T-helper 17 cell (primary cell): ENCODE measurements around the gene MLXIP. TPM values are rescaled to one million over a fixed set of nuclear protein-coding genes. Genes with fewer than 3 reads are reported as not detected.

Source experiments
- ATAC-seq: fragments of 150-1000 bp; cut with Tn5 transposase; 2 replicates; pipeline ENCODE4 v1.10.0; 2021; ENCODE audit warnings: mild to moderate bottlenecking, moderate library complexity
- DNase-seq, 3 donors: peaks; one replicate each; pipeline versions ENCODE4 v3.0.0 to v3.0.0-alpha.2; 2020 to 2021
- H3K9me3 ChIP-seq: one replicate; pipeline ENCODE4 v1.7.0; 2013; ENCODE audit warnings: low read length, mild to moderate bottlenecking; ENCODE audit not compliant: control insufficient read depth, poor library complexity, severe bottlenecking
- H3K27ac Mint-ChIP-seq: one replicate; pipeline ENCODE4 v1.8.0; 2022; ENCODE audit warnings: mild to moderate bottlenecking, moderate library complexity, mixed read lengths
- H3K27me3 Mint-ChIP-seq: one replicate; pipeline ENCODE4 v1.8.0; 2022; ENCODE audit warnings: mixed read lengths
- H3K36me3 Mint-ChIP-seq: one replicate; pipeline ENCODE4 v1.8.0; 2022; ENCODE audit warnings: low read depth, mixed read lengths
- H3K4me1 Mint-ChIP-seq: one replicate; pipeline ENCODE4 v1.8.0; 2022; ENCODE audit warnings: mild to moderate bottlenecking, mixed read lengths
- H3K4me3 Mint-ChIP-seq: one replicate; pipeline ENCODE4 v1.8.0; 2022; ENCODE audit warnings: mild to moderate bottlenecking, moderate library complexity, mixed read lengths
- total RNA-seq, 4 donors: library from RNA in 2 of 4; stranded (reverse) in 2 of 4; gene quantifications; one replicate each; pipeline ENCODE4 v1.2.3 and lab custom pipeline; 2022 to 2026

The MLXIP gene
- total RNA-seq, 2 donors from 2014 or later = 83.4 to 86.0 TPM

DNA sequence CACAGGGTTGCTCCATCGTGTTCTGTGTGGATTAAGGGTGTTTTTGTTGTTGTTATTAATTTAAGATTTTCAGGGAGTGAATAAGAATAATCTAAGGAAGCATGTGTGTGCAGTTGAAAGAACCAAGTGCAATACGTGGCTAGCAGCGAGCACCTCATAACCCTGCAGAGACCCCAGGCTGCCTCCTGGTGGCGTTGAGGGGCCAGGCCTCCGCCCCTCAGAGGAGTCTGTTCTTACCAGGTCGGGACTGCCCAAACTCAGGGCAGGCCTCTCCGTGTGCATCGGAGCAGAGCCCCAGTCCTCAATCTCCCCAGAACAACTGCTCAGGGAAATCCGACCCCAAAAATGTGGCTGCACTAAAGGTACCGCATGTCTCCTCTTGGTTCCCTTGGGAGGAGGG lies 58.7 kb downstream of the MLXIP start:
- Mint-ChIP-seq H3K36me3 (peaks cover 4% of the 10 kb centered on the region), H3K27me3 (no peaks in the 10 kb centered on the region), H3K27ac (peak overlapping the region; percentile 61), H3K4me1 (no peaks in the 10 kb centered on the region), H3K4me3 (no peak overlapping the region)
- no peaks in the 10 kb centered on the region for H3K9me3 ChIP-seq
- DNase-seq (no peak), ATAC-seq (no peak)

GRCh38 chr12:122137681-122138080 lies 59.1 kb downstream of the MLXIP start:
- H3K27ac Mint-ChIP-seq = peak overlapping the region; percentile 61
- peak; percentile 39 for ATAC-seq

DNA sequence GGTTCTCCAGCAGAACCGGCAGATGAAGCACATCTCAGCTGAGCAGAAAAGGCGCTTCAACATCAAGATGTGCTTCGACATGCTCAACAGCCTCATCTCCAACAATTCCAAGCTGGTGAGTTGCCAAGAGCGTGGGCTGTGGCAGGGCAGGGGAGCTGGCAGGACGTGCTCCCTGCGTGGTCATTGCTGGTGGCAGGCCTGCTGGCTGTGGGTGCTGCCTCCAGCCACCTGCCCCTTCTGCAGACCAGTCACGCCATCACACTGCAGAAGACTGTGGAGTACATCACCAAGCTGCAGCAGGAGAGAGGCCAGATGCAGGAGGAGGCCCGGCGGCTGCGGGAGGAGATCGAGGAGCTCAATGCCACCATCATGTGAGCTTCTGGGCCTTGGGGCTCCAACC lies 59.6 kb downstream of the MLXIP start:
- ATAC-seq = no peak
- no peaks in the 10 kb centered on the region for H3K9me3 ChIP-seq
- Mint-ChIP-seq H3K4me1 (no peaks in the 10 kb centered on the region), H3K36me3 (peaks cover 4% of the 10 kb centered on the region), H3K27ac (no peak overlapping the region), H3K27me3 (no peaks in the 10 kb centered on the region), H3K4me3 (no peak overlapping the region)
- DNase-seq = no peak

More at GRCh38 chr12:122137681-122138080, 59.1 kb downstream of the MLXIP start:
- H3K4me1 Mint-ChIP-seq = no peaks in the 10 kb centered on the region
- peaks cover 4% of the 10 kb centered on the region for H3K36me3 Mint-ChIP-seq
- no peaks in the 10 kb centered on the region for H3K27me3 Mint-ChIP-seq
- no peak for DNase-seq
- no peaks in the 10 kb centered on the region for H3K9me3 ChIP-seq
- no peak overlapping the region for H3K4me3 Mint-ChIP-seq

GRCh38 chr12:122138616-122139015 lies 60.1 kb downstream of the MLXIP start:
- Mint-ChIP-seq H3K4me1 (no peaks in the 10 kb centered on the region), H3K36me3 (peaks cover 4% of the 10 kb centered on the region)

DNA sequence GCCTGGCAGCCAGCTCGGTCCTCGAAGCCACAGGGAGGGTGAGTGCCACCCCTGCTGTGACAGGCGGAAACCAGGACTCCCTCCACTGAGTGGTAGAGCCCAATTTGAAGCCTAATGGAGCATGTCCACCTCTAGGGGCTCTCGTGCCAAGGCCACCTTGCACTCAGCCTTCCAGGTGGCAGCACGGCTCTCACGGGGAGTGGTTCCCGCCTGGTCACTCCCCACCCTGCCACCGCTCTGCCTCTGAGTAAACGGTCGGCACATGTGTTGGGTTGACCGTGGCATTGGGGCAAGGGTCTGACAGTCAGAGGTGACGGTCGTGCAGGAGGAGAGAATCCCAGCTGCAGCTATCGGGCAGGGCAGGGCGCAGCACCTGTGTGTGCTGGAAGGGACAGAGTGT lies 60.7 kb downstream of the MLXIP start:
- no peaks in the 10 kb centered on the region for H3K9me3 ChIP-seq
- Mint-ChIP-seq H3K27ac (no peak overlapping the region), H3K4me1 (no peaks in the 10 kb centered on the region), H3K27me3 (no peaks in the 10 kb centered on the region), H3K4me3 (no peak overlapping the region), H3K36me3 (no peaks in the 10 kb centered on the region)
- DNase-seq (no peak), ATAC-seq (no peak)

More at GRCh38 chr12:122138616-122139015, 60.1 kb downstream of the MLXIP start:
- DNase-seq (no peak), ATAC-seq (no peak)
- H3K27me3 Mint-ChIP-seq = no peaks in the 10 kb centered on the region
- H3K27ac Mint-ChIP-seq = no peak overlapping the region
- no peaks in the 10 kb centered on the region for H3K9me3 ChIP-seq
- no peak overlapping the region for H3K4me3 Mint-ChIP-seq

DNA sequence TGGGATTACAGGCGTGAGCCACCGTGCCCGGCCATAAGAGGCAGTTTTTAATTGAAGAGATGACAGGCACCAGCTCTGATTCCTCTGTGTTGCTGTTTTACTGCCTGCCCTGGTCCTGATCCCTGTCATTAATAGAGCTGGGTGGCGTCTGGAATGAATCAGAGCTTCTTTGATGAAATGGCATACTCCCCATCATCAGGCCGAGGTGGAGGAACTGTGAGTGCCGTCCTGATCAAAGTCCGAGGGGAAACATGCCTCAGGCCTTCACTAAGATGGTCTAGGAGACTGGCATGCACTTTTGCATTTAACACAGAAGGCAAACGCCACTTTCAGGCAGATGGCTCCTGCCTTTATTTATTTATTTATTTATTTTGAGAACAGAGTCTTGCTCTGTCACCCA lies 61.4 kb downstream of the MLXIP start:
- Mint-ChIP-seq H3K4me3 (no peak overlapping the region), H3K27me3 (no peaks in the 10 kb centered on the region), H3K4me1 (no peaks in the 10 kb centered on the region), H3K36me3 (no peaks in the 10 kb centered on the region), H3K27ac (no peak overlapping the region)
- no peaks in the 10 kb centered on the region for H3K9me3 ChIP-seq
- no peak for DNase-seq
- ATAC-seq = no peak

- no peak for ATAC-seq
- Mint-ChIP-seq H3K27me3 (no peaks in the 10 kb centered on the region), H3K27ac (no peak overlapping the region), H3K4me3 (no peak overlapping the region), H3K36me3 (no peaks in the 10 kb centered on the region), H3K4me1 (no peaks in the 10 kb centered on the region)
- no peak for DNase-seq
- H3K9me3 ChIP-seq = no peaks in the 10 kb centered on the region
Observed at GRCh38 chr12:122140467-122141257, 62.1 kb downstream of the MLXIP start.

- H3K4me1 Mint-ChIP-seq = no peaks in the 10 kb centered on the region
- H3K4me3 Mint-ChIP-seq = no peak overlapping the region
- H3K9me3 ChIP-seq = no peaks in the 10 kb centered on the region
- H3K27ac Mint-ChIP-seq = no peak overlapping the region
- H3K36me3 Mint-ChIP-seq = no peaks in the 10 kb centered on the region
- ATAC-seq (no peak), DNase-seq (no peak)
- H3K27me3 Mint-ChIP-seq = no peaks in the 10 kb centered on the region
Observed at GRCh38 chr12:122141911-122142725, 63.6 kb downstream of the MLXIP start.

DNA sequence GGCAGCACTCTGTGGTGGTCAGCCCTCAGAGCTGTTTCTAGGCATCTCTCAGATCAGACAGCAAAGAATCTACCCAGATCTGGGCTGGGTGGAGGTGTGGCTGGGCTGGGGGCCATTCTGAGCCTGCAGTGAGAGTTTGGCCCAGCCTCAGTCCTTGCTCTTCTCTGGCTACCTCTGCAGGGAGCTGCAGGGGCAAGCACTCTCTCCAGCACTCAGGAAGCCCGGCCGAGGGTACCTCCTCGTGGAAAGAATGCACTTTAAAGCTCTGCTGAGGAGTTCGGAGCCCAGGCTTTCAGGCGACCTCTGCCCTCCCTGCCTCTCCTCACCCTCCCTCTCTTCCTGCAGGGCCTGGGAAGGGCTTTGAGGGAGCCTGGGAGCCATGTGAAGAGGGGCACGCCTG lies 64.3 kb downstream of the MLXIP start:
- no peaks in the 10 kb centered on the region for H3K4me1 Mint-ChIP-seq
- H3K9me3 ChIP-seq = no peaks in the 10 kb centered on the region
- no peaks in the 10 kb centered on the region for H3K36me3 Mint-ChIP-seq
- DNase-seq (no peak), ATAC-seq (no peak)
- H3K4me3 Mint-ChIP-seq = no peak overlapping the region
- H3K27ac Mint-ChIP-seq = no peak overlapping the region
- H3K27me3 Mint-ChIP-seq = no peaks in the 10 kb centered on the region

DNA sequence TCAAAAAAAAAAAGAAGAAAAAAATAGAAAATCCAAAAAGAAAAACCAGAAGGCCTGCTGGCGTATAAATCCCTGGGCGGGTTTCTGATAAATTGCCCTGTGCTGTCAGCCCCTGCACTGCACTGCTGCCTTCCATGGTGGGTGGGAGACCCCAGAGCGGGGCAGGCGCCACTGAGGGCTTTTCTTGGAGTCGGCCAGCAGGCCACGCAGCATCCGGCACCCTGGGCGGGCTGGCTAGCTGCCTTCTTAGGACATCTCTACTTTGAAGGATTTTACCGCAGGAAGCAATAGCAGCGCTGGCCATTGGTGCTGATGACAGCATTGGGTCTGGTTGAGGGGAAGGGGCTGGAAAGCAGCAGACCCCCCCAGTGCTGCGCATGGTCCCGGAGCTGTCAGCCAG lies 66.3 kb downstream of the MLXIP start:
- H3K4me3 Mint-ChIP-seq = no peak overlapping the region
- peaks cover 3% of the 10 kb centered on the region for H3K4me1 Mint-ChIP-seq
- peaks cover 5% of the 10 kb centered on the region for H3K27me3 Mint-ChIP-seq
- no peak for ATAC-seq
- H3K27ac Mint-ChIP-seq = no peak overlapping the region
- no peaks in the 10 kb centered on the region for H3K9me3 ChIP-seq
- no peaks in the 10 kb centered on the region for H3K36me3 Mint-ChIP-seq
- no peak for DNase-seq

DNA sequence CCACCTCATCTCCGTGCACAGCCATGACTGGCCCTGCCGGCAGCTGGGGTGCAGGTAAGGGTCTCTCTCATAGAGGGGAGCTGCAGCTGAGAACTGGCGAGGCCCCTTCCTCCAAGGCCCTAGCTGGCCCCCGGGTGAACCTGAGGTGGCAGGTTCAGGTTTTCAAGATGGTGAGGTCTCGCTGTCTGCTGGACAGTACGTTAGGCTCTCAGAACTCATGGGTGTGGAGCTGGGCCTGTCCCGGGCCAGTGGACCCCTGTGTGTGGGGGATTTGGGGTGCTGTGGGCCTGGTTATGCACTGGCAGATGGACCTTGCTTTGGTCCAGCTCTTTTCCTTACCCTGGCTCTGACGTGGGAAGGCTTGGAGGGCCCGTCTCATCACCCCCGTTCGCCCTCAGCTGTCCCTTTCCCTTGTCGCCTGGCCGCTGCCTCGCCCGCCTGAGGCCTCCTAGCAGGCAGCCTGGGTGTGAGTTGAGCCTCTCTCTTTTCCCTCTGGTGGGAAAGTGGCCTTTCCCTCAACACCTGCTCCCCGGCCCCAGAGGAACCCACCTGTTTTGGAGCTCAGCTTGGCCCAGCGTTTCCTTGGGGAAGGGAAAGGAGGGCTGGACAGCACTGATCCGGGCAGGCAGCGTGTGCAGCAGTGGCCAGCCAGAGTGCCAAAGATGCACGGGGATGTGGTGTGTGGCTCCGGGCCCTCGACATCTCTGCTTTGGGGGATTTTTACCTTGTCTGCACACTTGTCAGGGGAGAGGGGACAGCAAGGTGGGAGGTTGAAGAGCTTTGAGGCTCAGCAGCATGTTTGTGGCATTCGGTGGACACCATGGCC lies 67.2 kb downstream of the MLXIP start:
- Mint-ChIP-seq H3K4me1 (peaks cover 3% of the 10 kb centered on the region), H3K4me3 (no peak overlapping the region), H3K36me3 (no peaks in the 10 kb centered on the region), H3K27ac (no peak overlapping the region), H3K27me3 (peaks cover 5% of the 10 kb centered on the region)
- no peaks in the 10 kb centered on the region for H3K9me3 ChIP-seq
- DNase-seq (no peak), ATAC-seq (no peak)

- Mint-ChIP-seq H3K36me3 (no peaks in the 10 kb centered on the region), H3K27ac (peak overlapping the region; percentile 37), H3K4me1 (peaks cover 3% of the 10 kb centered on the region), H3K27me3 (peaks cover 5% of the 10 kb centered on the region), H3K4me3 (no peak overlapping the region)
- no peak for DNase-seq
- no peaks in the 10 kb centered on the region for H3K9me3 ChIP-seq
- ATAC-seq = no peak
Observed at GRCh38 chr12:122147514-122148290, 69.1 kb downstream of the MLXIP start.
